HepG2 (cell line): Measurements from ENCODE around the gene HCFC1R1. TPM values are rescaled to one million over a fixed set of nuclear protein-coding genes. Genes with fewer than 3 reads are reported as not detected.

Experiments
- ARID5B ChIP-seq: IDR thresholded peaks from 2 replicates; pipeline ENCODE4 v1.4.0; 2020; ENCODE audit warnings: mild to moderate bottlenecking, missing genetic modification reagents
- DPF2 ChIP-seq: sonication (generic); formaldehyde crosslinking; IDR thresholded peaks from 2 replicates; pipeline ENCODE4 v1.4.0; 2020; ENCODE audit warnings: mild to moderate bottlenecking, low read depth, missing genetic modification reagents, borderline replicate concordance
- FOXK2 ChIP-seq: fragments of 450-650 bp; IDR thresholded peaks from 2 replicates; pipeline ENCODE4 v1.6.1; 2016
- MBD4 ChIP-seq: IDR thresholded peaks from 2 replicates; pipeline ENCODE4 v1.6.1; 2012; ENCODE audit warnings: low read length, inconsistent platforms, borderline replicate concordance
- PREB ChIP-seq: sonication (generic); formaldehyde crosslinking; IDR thresholded peaks from 2 replicates; pipeline ENCODE4 v1.4.0; 2020; ENCODE audit warnings: missing genetic modification reagents
- REST ChIP-seq, 2 experiments: IDR thresholded peaks; 2 replicates each; pipeline ENCODE4 v1.6.1; 2011 to 2012; ENCODE audit warnings: low read length in 2 of 2, borderline replicate concordance in 1 of 2, low read depth in 1 of 2, mild to moderate bottlenecking in 1 of 2, moderate library complexity in 1 of 2
- SP5 ChIP-seq: IDR thresholded peaks from 2 replicates; pipeline ENCODE4 v1.6.1; 2016; ENCODE audit warnings: low read depth, borderline replicate concordance
- SSRP1 ChIP-seq: IDR thresholded peaks from 2 replicates; pipeline ENCODE4 v1.6.1; 2016; ENCODE audit warnings: control low read depth
- TFDP1 ChIP-seq: IDR thresholded peaks from 2 replicates; pipeline ENCODE4 v1.6.1; 2016; ENCODE audit warnings: missing compliant biosample characterization, missing genetic modification reagents, borderline replicate concordance
- ZBTB4 ChIP-seq: sonication (generic); formaldehyde crosslinking; IDR thresholded peaks from 2 replicates; pipeline ENCODE4 v1.4.0; 2020; ENCODE audit warnings: missing genetic modification reagents, mild to moderate bottlenecking, borderline replicate concordance
- ZNF512 ChIP-seq: sonication (generic); formaldehyde crosslinking; IDR thresholded peaks from 2 replicates; pipeline ENCODE4 v1.4.0; 2020; ENCODE audit warnings: mild to moderate bottlenecking, missing genetic modification reagents
- ZSCAN21 ChIP-seq: sonication (generic); formaldehyde crosslinking; IDR thresholded peaks from 2 replicates; pipeline ENCODE4 v1.8.0; 2022; ENCODE audit warnings: mild to moderate bottlenecking, missing genetic modification reagents, moderate library complexity, borderline replicate concordance
- polyA plus RNA-seq, 8 experiments: library from polyadenylated mRNA; depleted of rRNA in 3 of 8; stranded (reverse) in 7 of 8; unstranded in 1 of 8; fragments of >200 nt; fragmentation: Illumina TruSeq in 4 of 8; extraction: Trizol in 4 of 8; gene quantifications; 2 replicates each; pipeline versions ENCODE4 v1.2.1 to v1.2.3, GENCODE V29; 2011 to 2016; ENCODE audit warnings: low read depth in 4 of 8, missing spikeins in 1 of 8, mixed read lengths in 1 of 8; ENCODE audit not compliant: insufficient read depth in 1 of 8
- total RNA-seq, 5 experiments: library from RNA; depleted of rRNA; stranded (reverse); fragments of >200 nt; fragmentation: Illumina TruSeq; extraction: Trizol; gene quantifications; 2 replicates each; pipeline ENCODE4 v1.2.3, GENCODE V29; 2016; ENCODE audit warnings: low read depth in 1 of 5

Gene HCFC1R1
- total and polyA plus RNA-seq, 2 of the 13 experiments (the other 11 are each of a cell fraction or from before 2014, with no cell fraction given), result 13.8 to 16.1 TPM

- TF ChIP-seq ZBTB4 (CRISPR knock-in tag) (no peak), SP5 (0 out of 2 replicates have a peak, but pooled peaks have one; percentile 62), REST (IDR thresholded peaks at IDR 0.05; ENCODE audit: borderline replicate concordance in 1 of 2, low read depth in 1 of 2, low read length in 2 of 2) (no peak), ZNF512 (CRISPR knock-in tag) (no peak), TFDP1 (CRISPR knock-in tag) (peak; percentile 66; the same call in 1 of the 2 replicates), PREB (CRISPR knock-in tag) (no peak), DPF2 (CRISPR knock-in tag) (no peak), ARID5B (0 out of 2 replicates have a peak, but pooled peaks have one; percentile 28), SSRP1 (CRISPR knock-in tag) (no peak), MBD4 (no peak), FOXK2 (no peak), ZSCAN21 (CRISPR knock-in tag) (no peak)
Observed at GRCh38 chr16:3004781-3005284, 18.9 kb downstream of the HCFC1R1 start (continued).
